ENCODE results near the gene IGF2BP1.
"Not testable (repeated sequence)": the region's sequence is repeated elsewhere in the genome, so short reads cannot be mapped to it uniquely, and the experiment has no call there.

IGF2BP1 gene

GRCh38 chr17:49002331-49002730 lies 5.1 kb downstream of the IGF2BP1 start:
- TF ChIP-seq CTCF (IDR thresholded peaks at IDR 0.05): no peak
- no peaks in the 10 kb centered on the region for H3K36me3 ChIP-seq
- H3K27ac ChIP-seq: no peak overlapping the region
- H3K4me3 ChIP-seq (ENCODE audit: low read depth in 1 of 2, low read length in 1 of 2): no peak overlapping the region
- H3K27me3 ChIP-seq: peaks cover 100% of the 10 kb centered on the region
- H3K9me3 ChIP-seq: no peaks in the 10 kb centered on the region
- peaks cover 13 to 30% of the 10 kb centered on the region in 2 experiments for H3K4me1 ChIP-seq (ENCODE audit: control insufficient read depth in 1 of 2, insufficient read depth in 1 of 2, low read depth in 1 of 2, low read length in 1 of 2)

- no peak overlapping the region for H3K4me3 ChIP-seq (ENCODE audit: low read depth in 1 of 2, low read length in 1 of 2)
- peaks cover 100% of the 10 kb centered on the region for H3K27me3 ChIP-seq
- H3K9me3 ChIP-seq: no peaks in the 10 kb centered on the region
- H3K36me3 ChIP-seq: no peaks in the 10 kb centered on the region
- no peak overlapping the region for H3K27ac ChIP-seq
- TF ChIP-seq CTCF (IDR thresholded peaks at IDR 0.05): no peak
- peaks cover 8 to 26% of the 10 kb centered on the region in 2 experiments for H3K4me1 ChIP-seq (ENCODE audit: control insufficient read depth in 1 of 2, insufficient read depth in 1 of 2, low read depth in 1 of 2, low read length in 1 of 2)
These were observed 5.6 kb downstream of the IGF2BP1 start for GRCh38 chr17:49002766-49003165.

GRCh38 chr17:49003557-49004511 lies 6.6 kb downstream of the IGF2BP1 start:
- Histone ChIP-seq H3K9me3 (no peaks in the 10 kb centered on the region), H3K27ac (no peak overlapping the region), H3K36me3 (no peaks in the 10 kb centered on the region), H3K4me3 (ENCODE audit: low read depth in 1 of 2, low read length in 1 of 2) (no peak overlapping the region), H3K4me1 (ENCODE audit: control insufficient read depth in 1 of 2, insufficient read depth in 1 of 2, low read depth in 1 of 2, low read length in 1 of 2) (peaks cover 0 to 15% of the 10 kb centered on the region in 2 experiments), H3K27me3 (peaks cover 100% of the 10 kb centered on the region)
- TF ChIP-seq CTCF (IDR thresholded peaks at IDR 0.05): no peak

- no peaks in the 10 kb centered on the region for H3K36me3 ChIP-seq
- peaks cover 0 to 6% of the 10 kb centered on the region in 2 experiments for H3K4me1 ChIP-seq (ENCODE audit: control insufficient read depth in 1 of 2, insufficient read depth in 1 of 2, low read depth in 1 of 2, low read length in 1 of 2)
- TF ChIP-seq CTCF (IDR thresholded peaks at IDR 0.05): no peak
- no peaks in the 10 kb centered on the region for H3K9me3 ChIP-seq
- H3K27me3 ChIP-seq: peaks cover 100% of the 10 kb centered on the region
- H3K4me3 ChIP-seq (ENCODE audit: low read depth in 1 of 2, low read length in 1 of 2): no peak overlapping the region
- no peak overlapping the region for H3K27ac ChIP-seq
These were observed 8.0 kb downstream of the IGF2BP1 start for GRCh38 chr17:49005140-49005539.

- H3K4me3 ChIP-seq (ENCODE audit: low read depth in 1 of 2, low read length in 1 of 2); H3K4me1 ChIP-seq (ENCODE audit: control insufficient read depth in 1 of 2, insufficient read depth in 1 of 2, low read depth in 1 of 2, low read length in 1 of 2); H3K36me3 ChIP-seq; H3K9me3 ChIP-seq; H3K27ac ChIP-seq: not testable (repeated sequence)
- peaks cover 99% of the 10 kb centered on the region for H3K27me3 ChIP-seq
These were observed 11.7 kb downstream of the IGF2BP1 start for GRCh38 chr17:49008908-49009307.

- no peaks in the 10 kb centered on the region for H3K9me3 ChIP-seq
- H3K36me3 ChIP-seq: no peaks in the 10 kb centered on the region
- no peak for TF ChIP-seq CTCF (IDR thresholded peaks at IDR 0.05)
- H3K27me3 ChIP-seq: peaks cover 99% of the 10 kb centered on the region
- H3K4me1 ChIP-seq (ENCODE audit: control insufficient read depth in 1 of 2, insufficient read depth in 1 of 2, low read depth in 1 of 2, low read length in 1 of 2): no peaks in the 10 kb centered on the region
- no peak overlapping the region for H3K27ac ChIP-seq
- no peak overlapping the region for H3K4me3 ChIP-seq (ENCODE audit: low read depth in 1 of 2, low read length in 1 of 2)
These were observed 15.6 kb downstream of the IGF2BP1 start for GRCh38 chr17:49012769-49013255.
